ENCODE measurements around the gene DOK5.

GRCh38 chr20:54626126-54626525 is 150.7 kb downstream of the DOK5 start:
- TF ChIP-seq CTCF (IDR thresholded peaks at IDR 0.05) (no peak), TAF1 (IDR thresholded peaks at IDR 0.05; ENCODE audit: borderline replicate concordance, low read depth, low read length) (no peak), JUND (IDR thresholded peaks at IDR 0.05) (no peak), USF2 (IDR thresholded peaks at IDR 0.05; ENCODE audit: borderline replicate concordance, low read depth, low read length) (no peak), GABPA (IDR thresholded peaks at IDR 0.05; ENCODE audit: low read depth) (no peak), POLR2AphosphoS5 (IDR thresholded peaks at IDR 0.05; ENCODE audit: low read depth, low read length) (no peak), YY1 (IDR thresholded peaks at IDR 0.05; ENCODE audit: low read depth) (no peak), TCF12 (IDR thresholded peaks at IDR 0.05) (no peak), FOSL2 (IDR thresholded peaks at IDR 0.05; ENCODE audit: borderline replicate concordance, low read depth) (no peak), CHD2 (IDR thresholded peaks at IDR 0.05; ENCODE audit: low read length, partially characterized antibody) (no peak), EZH2phosphoT487 (IDR thresholded peaks at IDR 0.05; ENCODE audit: borderline replicate concordance, low read depth) (no peak), RCOR1 (IDR thresholded peaks at IDR 0.05; ENCODE audit: low read length) (no peak), NFIC (IDR thresholded peaks at IDR 0.05; ENCODE audit: borderline replicate concordance) (no peak), SIN3A (IDR thresholded peaks at IDR 0.05; ENCODE audit: borderline replicate concordance, low read depth, low read length) (no peak)
